UCSD-AML1 (cell line): ENCODE data around the gene RAB27B.

ENCODE experiments used
- DNase-seq: peaks from one replicate; lab custom pipeline; 2025; ENCODE audit not compliant: unreplicated experiment; lab: John Stamatoyannopoulos, UW

Gene RAB27B

DNA sequence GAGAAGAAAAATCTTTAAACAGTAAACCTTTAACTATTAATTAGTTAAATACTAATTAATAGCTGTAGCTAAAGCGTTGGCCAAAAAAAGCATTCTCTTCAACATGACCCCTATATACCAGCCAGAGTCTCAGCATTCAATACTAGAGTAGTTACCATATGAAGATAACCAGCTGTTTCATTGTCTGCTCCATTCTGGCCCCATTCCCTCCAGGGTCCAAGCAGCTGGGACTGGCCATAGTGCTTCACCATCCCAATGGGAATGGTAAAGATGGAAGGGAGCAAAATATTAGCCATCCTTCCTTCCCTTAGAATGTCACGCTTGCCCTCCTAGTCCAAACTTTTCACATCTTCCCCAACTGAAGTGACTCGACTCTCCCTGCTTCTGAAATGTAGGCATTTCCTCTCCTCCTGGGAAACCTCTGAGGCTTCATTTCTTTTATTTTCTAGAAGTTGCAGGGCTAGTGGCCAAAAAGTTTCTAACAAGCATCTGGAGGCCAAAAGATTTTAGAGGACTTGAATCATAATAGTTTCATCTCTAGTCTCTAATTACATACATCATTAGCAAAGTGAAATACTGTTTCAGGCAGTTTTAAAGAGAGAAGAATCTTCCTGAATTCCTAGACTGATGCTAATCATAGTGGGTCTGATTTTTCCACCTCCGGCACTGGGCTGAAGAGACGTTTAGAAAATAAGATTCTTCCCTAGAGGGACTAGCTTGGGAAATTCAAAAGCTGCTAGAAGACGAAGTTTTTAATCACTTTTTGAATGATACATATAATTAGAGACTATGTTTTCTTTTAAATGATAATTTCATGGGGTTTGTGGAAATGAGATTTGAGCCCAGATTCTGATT lies 78.3 kb downstream of the RAB27B start:
- DNase-seq: no peak

GRCh38 chr18:54909538-54909937 lies 81.3 kb downstream of the RAB27B start:
- no peak for DNase-seq

GRCh38 chr18:54910161-54910919 lies 82.1 kb downstream of the RAB27B start:
- DNase-seq: no peak

DNA sequence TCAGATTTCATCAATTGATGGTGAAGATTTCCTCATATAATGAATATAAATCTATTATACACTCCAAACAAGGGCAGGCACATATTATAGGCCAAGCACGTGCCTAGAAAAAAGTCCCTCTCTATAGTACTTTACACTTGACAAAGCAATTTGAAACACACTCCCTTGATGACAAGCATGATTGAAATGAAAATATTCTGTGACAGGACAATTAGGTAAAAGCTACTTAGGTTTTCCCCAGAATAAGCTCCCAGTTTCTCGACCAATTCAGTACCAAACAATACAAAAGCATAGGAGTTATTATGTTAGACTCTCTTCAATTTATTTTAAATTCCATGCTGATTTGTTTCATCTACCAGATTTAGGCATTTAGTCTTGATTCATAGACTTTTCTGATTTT lies 83.3 kb downstream of the RAB27B start:
- no peak for DNase-seq

GRCh38 chr18:54914816-54915215 lies 86.5 kb downstream of the RAB27B start:
- no peak for DNase-seq

GRCh38 chr18:54916507-54916906 lies 88.2 kb downstream of the RAB27B start:
- DNase-seq: no peak

GRCh38 chr18:54918060-54918459 lies 89.8 kb downstream of the RAB27B start:
- no peak for DNase-seq

- no peak for DNase-seq
These were observed 91.1 kb downstream of the RAB27B start for GRCh38 chr18:54919412-54919811.

GRCh38 chr18:54923339-54923956 lies 95.2 kb downstream of the RAB27B start:
- no peak for DNase-seq

DNA sequence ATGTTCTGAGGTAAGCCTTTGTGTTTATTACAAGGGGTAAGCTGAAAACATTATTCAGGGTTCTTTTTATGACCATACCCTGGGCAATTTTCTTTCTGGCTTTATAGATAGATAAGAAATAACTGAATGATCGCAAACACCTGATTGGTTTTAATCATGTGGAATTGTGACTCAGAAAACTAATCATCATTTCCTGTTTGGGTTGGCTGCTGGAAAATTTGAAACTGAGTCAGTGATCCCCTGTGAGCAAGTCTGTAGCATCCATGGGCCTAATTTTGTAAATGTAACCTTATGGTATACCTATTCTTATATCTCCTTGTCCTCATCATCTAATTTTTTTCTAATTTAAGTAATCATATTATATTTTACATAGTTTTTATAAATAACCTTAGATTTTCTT lies 96.7 kb downstream of the RAB27B start:
- DNase-seq: no peak

- no peak for DNase-seq
These were observed 98.5 kb downstream of the RAB27B start for GRCh38 chr18:54926593-54927325.

DNA sequence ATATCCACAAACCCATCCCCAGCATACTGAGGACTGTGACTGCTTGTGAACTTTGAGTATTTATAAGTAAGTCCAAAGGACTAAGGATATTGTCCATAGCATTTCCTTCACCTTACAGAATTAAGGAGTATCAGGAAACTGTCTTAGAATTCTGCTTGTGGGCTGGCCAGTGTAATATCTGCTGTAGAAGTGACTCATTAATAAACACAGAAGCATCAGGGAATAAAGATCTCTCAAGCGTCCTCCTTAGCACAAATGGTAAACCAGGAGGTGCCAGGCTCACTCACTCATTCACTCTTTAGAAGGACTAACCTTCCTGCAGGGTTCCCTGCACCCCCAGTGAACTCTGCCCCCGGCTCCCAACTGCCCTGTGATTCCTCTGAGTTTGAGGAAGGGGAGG lies 100.0 kb downstream of the RAB27B start:
- DNase-seq: no peak

DNA sequence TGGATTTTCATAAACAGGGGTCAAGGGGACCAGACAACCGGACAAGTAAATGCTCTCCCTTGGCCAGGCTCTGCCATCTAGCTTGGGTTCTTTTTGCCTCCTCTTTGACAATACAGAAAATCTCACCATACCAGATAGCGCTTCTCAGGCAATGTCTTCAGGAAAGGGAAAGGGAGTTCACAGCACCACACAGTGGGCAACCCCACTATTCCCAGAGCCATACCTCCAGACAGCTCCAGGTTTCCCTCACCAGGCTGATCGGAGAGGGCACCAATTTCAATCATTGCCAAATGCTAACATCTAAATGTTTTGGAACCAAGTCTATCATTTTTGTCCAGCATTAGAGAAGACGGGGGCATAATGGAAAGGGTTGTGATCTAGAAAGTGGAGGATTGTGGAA lies 102.9 kb downstream of the RAB27B start:
- no peak for DNase-seq

DNA sequence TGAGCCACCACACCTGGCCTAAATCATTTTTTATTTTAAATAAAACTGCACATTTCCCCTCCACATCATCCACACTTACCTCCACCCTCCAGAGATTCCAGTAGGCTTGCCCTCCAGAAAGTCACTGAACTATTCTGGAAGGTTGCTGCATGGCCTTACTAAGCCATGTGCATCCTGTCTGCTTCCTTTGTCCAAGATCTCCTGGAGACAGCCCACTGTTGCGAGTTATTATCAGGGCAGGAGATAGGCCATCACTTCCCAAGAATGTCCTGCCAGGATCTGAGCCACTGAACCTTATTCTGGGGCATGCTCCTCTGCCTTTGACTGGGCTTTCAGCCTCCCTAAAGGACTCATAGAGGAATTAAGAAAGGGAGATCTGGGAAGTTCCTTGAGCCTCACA lies 104.2 kb downstream of the RAB27B start:
- DNase-seq: no peak

GRCh38 chr18:54938506-54938905 lies 110.2 kb downstream of the RAB27B start:
- DNase-seq: no peak

- DNase-seq: no peak
These were observed 111.2 kb downstream of the RAB27B start for GRCh38 chr18:54939361-54939917.

DNA sequence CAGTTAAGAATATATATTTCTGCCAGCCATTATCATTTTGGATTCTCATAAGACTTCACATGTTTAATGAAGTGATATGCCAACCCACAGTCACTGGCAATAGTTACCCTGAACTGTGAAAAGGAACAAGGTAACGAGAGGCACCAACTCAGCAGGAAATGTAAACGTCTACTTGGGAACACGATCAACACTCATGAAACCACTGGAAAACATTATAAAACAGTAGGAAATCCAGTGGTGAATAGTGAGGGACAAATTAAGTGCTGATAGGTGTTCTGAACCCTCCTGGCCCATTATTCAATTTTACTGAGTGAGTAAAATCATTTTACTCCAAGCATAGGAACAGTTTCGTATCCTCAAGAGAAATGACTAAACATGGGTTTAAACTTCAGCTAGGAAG lies 113.9 kb downstream of the RAB27B start:
- no peak for DNase-seq

- no peak for DNase-seq
These were observed 114.3 kb downstream of the RAB27B start for GRCh38 chr18:54942569-54942968.
